Fibroblast of pulmonary artery (primary cell): ENCODE data around the gene DEFB115.
"Not testable (repeated sequence)": the region's sequence is repeated elsewhere in the genome, so short reads cannot be mapped to it uniquely, and the experiment has no call there.

Experiments
- DNase-seq: peaks from one replicate; pipeline ENCODE4 v3.0.0-alpha.2; 2010; ENCODE audit warnings: low read depth
- H3K4me3 ChIP-seq: replicated peaks from 2 replicates; pipeline ENCODE4 v1.5.1; 2011; ENCODE audit warnings: low read depth, mild to moderate bottlenecking, control low read depth, low read length, moderate library complexity
- CTCF ChIP-seq: IDR thresholded peaks from 2 replicates; pipeline ENCODE4 v1.5.1; 2011; ENCODE audit warnings: mild to moderate bottlenecking, control low read depth, low read length, inconsistent platforms; ENCODE audit errors: missing control alignments

DEFB115 gene

GRCh38 chr20:31278178-31278577, 20.7 kb downstream of the DEFB115 start:
- no peak for DNase-seq
- no peak overlapping the region for H3K4me3 ChIP-seq
- TF ChIP-seq CTCF, result no peak

DNA sequence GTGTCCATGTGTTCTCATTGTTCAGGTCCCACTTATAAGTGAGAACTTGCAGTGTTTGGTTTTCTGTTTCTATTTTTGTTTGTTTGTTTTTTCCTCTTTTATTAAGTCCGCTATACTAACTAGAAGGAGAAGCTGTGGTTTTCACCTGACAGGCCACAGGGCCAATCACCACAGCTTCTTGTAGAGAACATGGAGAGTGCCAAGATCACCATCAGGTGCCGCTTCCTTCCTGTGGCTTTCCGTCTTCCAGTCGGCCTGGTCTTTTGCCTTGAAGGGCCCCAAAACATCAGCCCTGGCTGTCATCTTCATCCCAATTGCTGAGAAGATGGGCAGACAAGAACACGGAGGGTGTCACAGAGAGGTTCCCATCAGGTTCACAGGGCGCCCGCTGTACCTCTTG, 27.5 kb downstream of the DEFB115 start:
- not testable (repeated sequence) for H3K4me3 ChIP-seq, DNase-seq

DNA sequence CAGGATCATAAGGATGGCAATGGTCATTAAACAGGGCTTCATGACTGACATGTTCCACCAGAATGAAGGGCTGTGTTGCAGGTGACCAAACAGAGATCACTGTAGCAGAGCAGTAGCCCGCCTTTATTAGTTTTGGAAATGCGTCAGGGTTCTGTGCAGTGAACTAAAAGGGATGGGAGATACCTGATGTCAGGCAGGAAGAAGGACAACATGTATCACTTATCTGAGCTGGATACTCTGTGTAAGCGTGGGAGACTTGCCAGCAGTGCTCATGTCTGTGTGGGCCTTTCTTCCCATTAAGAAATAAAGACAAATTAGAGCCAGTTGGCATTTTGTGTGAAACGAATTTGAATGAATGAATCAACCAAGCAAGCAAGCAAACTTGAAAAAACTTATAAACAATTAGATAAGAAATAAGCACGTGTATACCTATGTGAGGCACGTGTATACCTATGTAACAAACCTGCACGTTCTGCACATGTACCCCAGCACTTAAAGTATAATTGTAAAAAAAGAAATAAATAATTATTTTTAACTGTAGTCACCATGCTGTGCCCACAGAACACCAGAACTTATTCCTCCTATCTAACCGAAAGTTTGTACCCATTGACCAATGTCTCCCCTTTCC, 51.2 kb downstream of the DEFB115 start, which contains the start of gene DEFB116:
Gene DEFB116, minus strand, starts transcription at position 51 of the 628 bp plus-strand sequence. Its CDS starts 0 bp downstream, at position 51.
- H3K4me3 ChIP-seq, result no peak within 1 kb of the TSS
- no peak for TF ChIP-seq CTCF
- DNase-seq, result no peak
